Large intestine (tissue), 3 donors: Measurements from ENCODE around the gene PANX1. TPM values are rescaled to one million over a fixed set of nuclear protein-coding genes. Genes with fewer than 3 reads are reported as not detected.

Source experiments
- DNase-seq, 2 donors: peaks; one replicate each; pipeline versions ENCODE4 v3.0.0 to v3.0.0-alpha.2; 2013
- H3K27ac ChIP-seq: one replicate; pipeline ENCODE4 v1.5.1; 2013; ENCODE audit warnings: low read length
- H3K27me3 ChIP-seq: 2 replicates; pipeline ENCODE4 v1.6.1; 2013; ENCODE audit warnings: low read length; ENCODE audit not compliant: control insufficient read depth, insufficient read depth
- H3K36me3 ChIP-seq: 2 replicates; pipeline ENCODE4 v1.6.1; 2013; ENCODE audit warnings: low read length; ENCODE audit not compliant: control insufficient read depth, insufficient read depth
- H3K4me1 ChIP-seq: one replicate; pipeline ENCODE4 v1.6.1; 2013; ENCODE audit warnings: low read length; ENCODE audit not compliant: control insufficient read depth, insufficient read depth
- H3K4me3 ChIP-seq: one replicate; pipeline ENCODE4 v1.5.1; 2013; ENCODE audit warnings: low read length
- H3K9me3 ChIP-seq: one replicate; pipeline ENCODE4 v1.6.1; 2013; ENCODE audit warnings: mild to moderate bottlenecking, low read depth, low read length, moderate library complexity; ENCODE audit not compliant: control insufficient read depth
- WGBS: methylation state at CpG from one replicate; pipeline ENCODE4 v1.1.5; 2013; ENCODE audit warnings: low lambda C conversion rate; ENCODE audit not compliant: insufficient coverage; 5-methylcytosine and 5-hydroxymethylcytosine counted together
- polyA plus RNA-seq: library from polyadenylated mRNA; unstranded; fragments of 120-200 nt; gene quantifications from one replicate; pipeline ENCODE4 v1.2.1, GENCODE V29; 2013

PANX1 gene
- polyA plus RNA-seq, 1 donor = 20.6 TPM

DNA sequence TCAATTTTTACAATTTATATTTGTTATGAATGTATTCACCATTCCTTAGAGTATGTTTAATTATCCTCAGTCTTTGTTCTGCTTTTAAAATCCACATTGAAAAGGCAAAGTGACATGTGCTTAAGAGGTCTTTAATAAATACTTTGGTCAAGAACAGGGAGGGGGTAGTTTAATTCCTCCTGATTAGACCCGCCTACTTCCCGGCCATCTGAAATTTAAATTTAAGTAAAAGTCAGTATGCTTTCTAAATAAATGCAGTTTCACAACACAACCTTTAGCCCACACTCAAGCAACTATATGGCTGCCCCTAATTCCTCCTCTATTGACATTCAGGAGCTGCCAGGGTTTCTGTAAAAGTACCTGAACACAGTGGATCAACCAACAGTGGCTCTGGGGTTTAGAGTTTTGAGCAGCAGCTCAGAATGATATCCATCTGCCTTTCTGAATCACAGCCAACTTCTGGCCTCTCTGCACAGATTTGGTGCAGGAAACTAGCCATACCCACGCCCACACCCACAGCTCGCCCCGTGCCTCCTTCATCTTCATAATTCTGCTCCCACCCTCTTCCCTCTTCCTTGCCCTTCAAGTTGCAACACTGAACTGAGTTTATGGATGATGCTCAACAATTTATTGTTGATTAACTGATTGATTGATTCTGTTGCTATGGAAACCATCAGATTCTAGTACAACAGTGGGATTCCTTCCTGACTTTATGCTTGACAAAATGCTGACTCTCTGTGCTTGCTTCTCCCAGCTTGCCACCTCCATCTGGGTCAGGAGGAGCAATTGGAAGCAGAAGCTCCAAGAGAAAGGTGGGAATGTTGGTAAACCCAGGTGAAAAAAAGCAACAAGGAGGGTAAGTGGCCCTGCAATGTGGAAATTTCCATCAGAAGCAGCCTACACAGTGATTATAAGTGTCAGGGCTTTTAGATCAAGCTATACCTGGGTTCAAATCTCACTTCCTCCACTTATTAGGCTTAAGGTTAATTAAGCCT is 70.8 kb downstream of the PANX1 start:
- H3K4me1 ChIP-seq = no peaks in the 10 kb centered on the region
- WGBS = 90% methylated on average over 2 of the region's 5 CpGs
- no peaks in the 10 kb centered on the region for H3K9me3 ChIP-seq
- no peaks in the 10 kb centered on the region for H3K36me3 ChIP-seq
- no peaks in the 10 kb centered on the region for H3K27me3 ChIP-seq
- no peak for DNase-seq
- no peak overlapping the region for H3K27ac ChIP-seq
- H3K4me3 ChIP-seq = no peak overlapping the region

DNA sequence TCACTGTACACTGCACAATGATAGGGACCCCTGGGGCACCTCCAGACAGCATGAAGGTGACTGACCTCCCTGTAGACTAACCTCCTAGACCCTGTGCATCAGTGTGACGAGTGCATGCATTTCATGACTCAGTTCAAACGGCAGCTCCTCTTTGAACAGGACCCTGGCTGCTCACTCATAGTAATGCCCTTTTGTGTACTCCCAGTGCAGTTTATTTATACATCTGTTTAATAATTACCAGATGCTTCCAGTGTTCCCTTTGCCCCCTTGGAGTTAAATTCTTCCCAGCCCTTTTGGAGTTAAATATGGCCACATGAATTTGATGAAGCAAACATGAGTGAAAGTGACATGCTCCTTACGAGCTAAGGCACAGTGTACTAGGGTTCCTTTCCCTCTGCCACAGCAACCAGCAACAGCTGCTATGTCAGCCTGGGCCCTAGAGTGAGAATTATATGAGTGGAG is 72.4 kb downstream of the PANX1 start:
- Histone ChIP-seq H3K4me1 (no peaks in the 10 kb centered on the region), H3K9me3 (no peaks in the 10 kb centered on the region), H3K27ac (no peak overlapping the region), H3K27me3 (no peaks in the 10 kb centered on the region), H3K4me3 (no peak overlapping the region), H3K36me3 (no peaks in the 10 kb centered on the region)
- 17% methylated on average over 1 of the region's 3 CpGs for WGBS
- DNase-seq = no peak

DNA sequence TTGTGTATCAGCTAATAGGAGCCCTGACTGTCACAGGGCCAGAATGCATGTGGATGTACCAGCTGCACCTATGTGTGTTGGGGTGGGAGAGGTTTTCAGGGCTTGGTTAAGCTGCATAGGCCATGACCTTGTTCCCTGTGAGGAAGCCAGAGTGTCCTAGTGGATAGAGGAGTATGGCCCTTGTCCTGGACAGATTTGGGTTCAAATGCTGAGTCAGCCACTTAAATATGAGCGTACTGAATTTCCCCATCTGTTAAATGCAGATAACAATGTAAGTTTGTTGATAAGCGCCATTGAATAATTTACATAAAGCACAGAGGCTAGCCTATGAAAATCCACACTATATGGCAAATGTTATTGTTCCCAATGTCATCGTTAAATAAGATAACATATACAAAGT is 74.4 kb downstream of the PANX1 start:
- Histone ChIP-seq H3K27ac (no peak overlapping the region), H3K9me3 (no peaks in the 10 kb centered on the region), H3K36me3 (no peaks in the 10 kb centered on the region), H3K4me3 (no peak overlapping the region), H3K27me3 (no peaks in the 10 kb centered on the region), H3K4me1 (no peaks in the 10 kb centered on the region)
- DNase-seq = no peak
- WGBS = 86% methylated on average over 1 of the region's 3 CpGs

DNA sequence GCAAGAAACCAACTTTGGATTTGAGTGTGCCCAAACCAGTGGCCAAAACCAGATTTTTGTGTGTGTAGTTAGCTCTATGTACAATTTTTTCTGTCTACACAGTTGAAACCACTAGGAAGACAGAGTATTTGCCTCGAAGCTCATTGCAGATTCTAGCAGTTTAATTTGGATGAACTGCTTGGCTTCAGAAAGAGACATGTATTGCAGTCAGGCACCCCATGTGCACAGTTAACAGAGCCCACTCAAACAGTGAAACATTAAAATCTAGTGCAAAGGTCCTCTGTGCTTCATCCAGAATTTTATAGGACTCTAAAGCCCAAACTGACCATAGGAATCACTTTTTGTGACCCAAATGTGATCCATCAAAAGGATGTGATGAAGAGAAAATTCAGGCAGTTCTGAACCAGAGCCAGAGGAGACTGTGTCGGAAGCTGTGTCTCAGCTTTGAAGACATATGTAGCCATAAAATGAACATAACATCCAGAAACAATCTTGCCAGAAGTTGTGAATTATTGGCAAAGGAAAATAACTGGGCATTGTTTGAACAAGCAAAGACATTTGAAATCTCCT is 82.7 kb downstream of the PANX1 start:
- H3K4me3 ChIP-seq = no peak overlapping the region
- no peak overlapping the region for H3K27ac ChIP-seq
- no peaks in the 10 kb centered on the region for H3K27me3 ChIP-seq
- H3K9me3 ChIP-seq = no peaks in the 10 kb centered on the region
- WGBS = no CpG with 5 or more reads among the region's 2 CpGs
- H3K36me3 ChIP-seq = no peaks in the 10 kb centered on the region
- no peaks in the 10 kb centered on the region for H3K4me1 ChIP-seq
- DNase-seq = no peak

DNA sequence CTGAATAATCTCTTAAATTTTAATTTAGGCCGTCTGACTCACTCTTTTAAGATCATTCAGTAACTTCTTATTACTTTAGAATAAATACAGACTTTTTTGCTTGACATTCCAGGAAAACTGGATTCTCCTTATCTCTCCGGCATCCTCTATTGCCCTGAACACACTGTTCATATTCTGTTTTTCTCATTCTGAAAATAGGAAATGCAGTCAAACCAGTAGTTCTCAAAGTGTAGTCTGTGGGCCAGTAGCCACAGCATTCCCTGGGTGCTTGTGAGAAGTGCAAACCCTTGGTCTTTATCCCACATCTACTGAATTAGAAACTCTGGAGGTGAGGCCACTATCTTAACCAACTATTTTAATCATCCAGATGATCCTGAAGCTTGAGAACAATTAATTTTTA is 84.3 kb downstream of the PANX1 start:
- no peak overlapping the region for H3K4me3 ChIP-seq
- no peaks in the 10 kb centered on the region for H3K27me3 ChIP-seq
- DNase-seq = no peak
- no peak overlapping the region for H3K27ac ChIP-seq
- WGBS = 71% methylated on average over 1 of the region's 2 CpGs
- no peaks in the 10 kb centered on the region for H3K36me3 ChIP-seq
- H3K4me1 ChIP-seq = no peaks in the 10 kb centered on the region
- H3K9me3 ChIP-seq = no peaks in the 10 kb centered on the region

DNA sequence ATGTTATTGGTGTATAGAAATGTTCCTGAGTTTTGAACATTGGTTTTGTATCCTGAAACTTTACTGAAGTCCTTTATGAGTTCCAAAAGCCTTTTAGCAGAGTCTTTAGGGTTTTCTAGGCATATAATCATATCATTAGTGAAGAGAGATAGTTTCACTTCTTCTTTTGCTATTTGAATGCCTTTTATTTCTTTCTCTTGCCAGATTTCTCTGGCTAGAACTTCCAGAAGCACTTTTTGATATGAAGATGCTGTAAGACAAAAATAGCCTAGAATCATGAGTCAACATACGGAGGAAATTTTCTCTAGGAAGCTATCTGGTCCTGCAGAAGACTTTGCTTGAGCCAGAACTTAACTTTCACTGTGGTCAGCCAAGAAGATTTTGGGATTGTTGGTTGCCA is 89.1 kb downstream of the PANX1 start:
- no peaks in the 10 kb centered on the region for H3K4me1 ChIP-seq
- WGBS = no CpG with 5 or more reads among the region's 1 CpG
- H3K36me3 ChIP-seq = no peaks in the 10 kb centered on the region
- H3K27me3 ChIP-seq = no peaks in the 10 kb centered on the region
- H3K4me3 ChIP-seq = no peak overlapping the region
- no peak for DNase-seq
- H3K27ac ChIP-seq = no peak overlapping the region
- H3K9me3 ChIP-seq = no peaks in the 10 kb centered on the region

DNA sequence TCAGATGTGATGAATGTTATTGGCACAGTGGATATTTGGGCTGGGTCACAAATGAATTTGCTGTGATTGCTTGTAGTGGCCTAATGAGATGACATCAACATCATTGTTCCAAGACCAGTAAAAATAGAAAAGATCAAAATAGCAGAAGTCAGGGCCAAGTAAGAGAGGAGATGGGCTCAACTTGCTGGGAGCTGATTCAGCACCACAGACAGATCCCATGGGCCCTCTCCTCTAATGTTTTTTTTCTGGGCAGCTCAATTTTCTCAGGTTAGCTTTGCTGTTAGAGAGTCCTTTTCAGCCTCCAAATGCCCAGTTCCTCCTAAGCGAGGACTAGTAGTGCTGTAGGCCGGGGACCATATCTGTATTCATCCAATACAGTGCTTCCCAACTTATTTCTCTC is 89.7 kb downstream of the PANX1 start:
- Histone ChIP-seq H3K27me3 (no peaks in the 10 kb centered on the region), H3K36me3 (no peaks in the 10 kb centered on the region), H3K4me3 (no peak overlapping the region), H3K9me3 (no peaks in the 10 kb centered on the region), H3K4me1 (no peaks in the 10 kb centered on the region), H3K27ac (no peak overlapping the region)
- DNase-seq = no peak
- WGBS = no CpG with 5 or more reads among the region's 2 CpGs

DNA sequence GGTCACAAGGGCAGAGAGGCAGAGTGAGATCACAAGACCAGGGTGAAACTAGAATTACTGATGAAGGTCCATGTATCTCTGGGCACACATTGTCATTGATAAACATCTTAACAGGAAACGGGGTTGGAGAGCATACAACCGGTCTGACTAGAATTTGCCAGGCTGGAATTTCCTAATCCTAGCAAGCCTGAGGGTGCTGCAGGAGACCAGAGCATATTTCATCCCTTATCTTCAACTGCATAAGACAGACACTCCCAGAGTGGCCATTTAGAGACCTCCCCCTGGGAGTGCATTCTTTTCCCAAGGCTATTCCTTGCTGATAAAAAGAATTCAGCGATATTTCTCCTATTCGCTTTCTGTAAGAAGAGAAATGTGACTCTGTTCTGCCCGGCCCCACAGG is 91.1 kb downstream of the PANX1 start:
- 100% methylated on average over 2 of the region's 5 CpGs for WGBS
- Histone ChIP-seq H3K27me3 (no peaks in the 10 kb centered on the region), H3K27ac (no peak overlapping the region), H3K4me1 (no peaks in the 10 kb centered on the region), H3K9me3 (no peaks in the 10 kb centered on the region), H3K4me3 (no peak overlapping the region), H3K36me3 (no peaks in the 10 kb centered on the region)
- DNase-seq = no peak

DNA sequence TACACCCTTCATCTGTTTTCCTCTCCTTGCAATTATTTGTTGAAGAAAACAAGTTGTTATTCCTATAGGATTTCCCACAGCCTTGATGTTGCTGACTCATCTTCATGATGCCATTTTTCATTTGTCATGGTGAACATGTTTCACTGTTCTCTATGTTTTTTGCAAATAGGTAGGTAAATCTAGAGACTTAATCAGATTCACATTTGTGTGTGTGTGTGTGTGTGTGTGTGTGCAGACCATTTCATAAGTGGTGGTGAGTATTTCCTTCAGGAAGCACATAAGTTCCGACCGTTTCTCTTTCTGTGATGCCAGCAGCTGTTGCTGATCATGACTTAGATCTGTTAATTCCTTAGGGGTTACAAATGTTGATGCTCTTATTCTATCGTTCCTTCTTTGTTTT is 95.4 kb downstream of the PANX1 start:
- Histone ChIP-seq H3K27me3 (no peaks in the 10 kb centered on the region), H3K9me3 (no peaks in the 10 kb centered on the region), H3K36me3 (no peaks in the 10 kb centered on the region), H3K27ac (no peak overlapping the region), H3K4me3 (no peak overlapping the region), H3K4me1 (no peaks in the 10 kb centered on the region)
- DNase-seq = no peak
- 22% methylated on average over 1 of the region's 3 CpGs for WGBS
